ENCODE measurements around the gene USH2A.

USH2A gene

DNA sequence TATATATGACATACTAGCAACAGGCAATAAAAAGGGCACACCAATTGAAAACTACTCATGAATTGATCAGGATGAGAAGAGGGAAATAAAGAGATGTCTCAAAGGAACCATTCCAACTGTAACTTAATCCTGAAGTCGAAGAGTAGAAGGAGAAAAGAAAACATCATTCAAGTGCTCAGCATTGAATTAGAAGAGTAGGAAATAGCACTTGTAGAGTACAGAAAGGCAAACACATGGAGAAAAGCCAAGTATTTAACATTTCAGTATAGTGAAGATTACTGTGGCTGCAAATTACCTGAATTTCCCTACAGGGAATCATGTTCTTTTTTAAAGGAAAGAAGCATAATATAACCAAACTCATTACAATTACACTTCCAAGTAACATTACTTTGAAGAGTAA, 651.1 kb downstream of the USH2A start:
- no peak for DNase-seq

DNA sequence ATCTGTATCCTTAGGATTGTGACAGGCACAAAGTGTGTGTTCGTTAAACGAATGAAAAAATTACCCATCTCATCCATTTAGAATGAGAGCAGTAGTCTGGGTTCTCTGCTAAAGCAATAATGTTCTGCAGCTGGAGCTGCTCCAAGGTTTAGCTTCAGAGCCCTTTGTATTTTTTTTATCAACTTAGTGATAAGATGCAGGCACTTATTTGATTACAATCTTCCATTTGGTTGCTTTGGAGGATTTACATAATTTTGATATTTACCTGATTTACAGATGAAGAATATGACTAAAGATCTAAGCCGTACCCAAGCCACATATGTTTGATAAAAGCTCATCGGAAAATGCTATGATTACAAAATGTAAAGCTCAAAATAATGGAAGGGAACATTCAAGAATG, 654.9 kb downstream of the USH2A start:
- no peak for DNase-seq

DNA sequence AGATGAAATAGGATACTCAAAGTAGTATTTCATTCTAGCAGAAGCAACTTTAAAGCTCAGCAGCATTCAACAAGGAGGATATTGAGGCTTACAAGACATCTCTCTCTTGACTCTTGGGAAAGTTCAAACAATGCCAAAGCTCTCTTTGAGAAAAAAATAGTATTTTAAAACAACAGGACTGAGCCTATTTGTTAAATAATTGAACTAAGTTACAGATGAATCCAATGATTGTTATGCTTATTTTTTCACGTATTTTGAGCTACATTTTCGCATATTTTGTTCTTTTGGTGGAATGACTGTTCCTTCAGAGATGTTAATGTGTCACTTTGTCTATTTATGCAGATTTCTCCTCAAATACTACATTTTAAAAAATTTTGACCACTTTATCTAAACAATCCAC, 655.5 kb downstream of the USH2A start:
- no peak for DNase-seq

DNA sequence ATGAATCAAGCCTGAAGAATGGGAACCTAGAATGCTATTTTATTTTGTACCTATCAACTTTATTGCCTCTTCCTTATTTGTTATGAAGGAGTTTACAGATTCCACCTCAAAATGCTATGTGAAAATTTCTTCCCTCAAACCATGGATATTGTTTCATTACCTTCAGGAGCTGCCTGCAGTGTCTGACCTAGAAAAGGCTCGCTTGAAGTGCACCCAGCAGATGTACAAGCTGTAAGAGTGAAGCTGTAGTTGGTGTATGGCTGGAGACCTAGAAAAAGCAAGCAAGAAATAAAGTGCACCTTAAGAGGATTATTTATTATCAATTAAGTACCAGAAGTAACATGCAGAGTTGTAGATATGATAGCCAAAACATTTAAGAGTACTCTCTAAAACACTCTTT, 656.7 kb downstream of the USH2A start:
- no peak for DNase-seq

DNA sequence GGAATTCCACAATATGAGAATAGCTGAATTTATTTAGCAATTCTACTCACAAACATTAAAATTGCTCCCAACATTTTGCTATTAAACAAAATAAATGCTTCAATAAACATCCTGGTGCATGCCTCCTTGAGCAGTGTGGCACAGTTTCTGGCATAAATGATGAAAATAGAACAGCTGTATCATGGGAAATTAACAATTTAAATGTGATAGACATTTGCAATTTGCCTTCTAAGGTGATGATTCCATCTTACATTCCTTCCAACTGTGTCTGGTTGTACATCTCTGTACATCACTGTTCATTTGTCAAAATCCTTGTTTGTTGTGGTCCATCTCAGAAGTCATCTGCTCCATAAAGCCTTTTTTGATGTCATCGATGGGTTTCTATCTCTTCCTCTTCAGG, 657.4 kb downstream of the USH2A start:
- DNase-seq = no peak

DNA sequence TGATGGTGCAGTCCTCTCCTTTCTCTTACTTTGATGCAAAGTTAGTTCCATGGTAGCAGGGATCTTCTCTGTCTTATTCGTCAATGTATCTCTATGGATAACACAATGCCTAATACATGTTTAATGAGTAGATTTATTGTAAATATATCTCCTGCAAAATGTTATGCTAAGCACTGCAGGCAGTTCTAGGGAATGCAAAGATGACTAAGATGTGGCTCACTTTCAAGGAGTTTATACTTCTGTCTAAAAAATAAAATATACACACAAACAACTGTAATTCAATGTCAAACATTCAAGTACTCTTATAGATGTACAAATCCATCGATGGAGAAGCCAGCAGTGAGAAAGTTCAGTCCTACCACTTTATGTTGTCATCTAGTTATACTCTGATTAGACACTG, 661.8 kb downstream of the USH2A start:
- no peak for DNase-seq

DNA sequence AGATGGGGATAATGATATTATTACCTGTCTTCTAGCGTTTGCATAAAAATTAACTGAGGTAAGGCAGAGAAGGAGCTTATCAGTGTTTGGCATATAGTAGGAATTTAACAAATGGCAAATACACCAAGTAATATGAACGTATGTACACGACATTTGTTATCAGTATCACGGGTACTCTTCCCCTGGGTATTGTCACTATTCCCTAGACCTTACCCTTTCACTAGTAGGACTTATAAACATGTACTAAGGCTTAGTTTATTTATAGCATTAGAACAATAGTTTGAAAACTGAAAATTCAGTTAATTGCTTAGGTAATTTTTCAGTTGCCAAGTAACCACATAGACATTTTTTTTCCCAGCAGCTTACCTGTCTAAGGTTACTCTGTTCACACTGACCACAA, 669.1 kb downstream of the USH2A start:
- no peak for DNase-seq

DNA sequence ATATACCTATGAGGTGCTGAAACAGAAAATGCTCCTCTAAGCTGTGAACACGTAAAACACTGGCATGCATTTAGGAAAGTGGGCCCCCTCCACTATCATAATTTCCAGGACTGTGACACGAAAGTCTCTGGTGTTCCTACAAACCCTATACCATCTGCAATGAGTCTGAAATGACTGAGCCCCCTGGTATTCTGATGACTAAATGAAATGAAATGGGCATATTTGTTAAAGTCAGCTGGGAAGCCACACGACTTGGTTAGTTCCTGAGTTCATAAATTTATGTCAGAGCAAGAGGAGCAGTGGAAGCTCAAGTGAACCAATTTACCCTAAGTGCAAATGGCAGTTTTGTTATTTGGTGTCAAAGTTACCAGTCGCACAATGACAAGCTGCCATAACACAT, 673.8 kb downstream of the USH2A start:
- DNase-seq = no peak

DNA sequence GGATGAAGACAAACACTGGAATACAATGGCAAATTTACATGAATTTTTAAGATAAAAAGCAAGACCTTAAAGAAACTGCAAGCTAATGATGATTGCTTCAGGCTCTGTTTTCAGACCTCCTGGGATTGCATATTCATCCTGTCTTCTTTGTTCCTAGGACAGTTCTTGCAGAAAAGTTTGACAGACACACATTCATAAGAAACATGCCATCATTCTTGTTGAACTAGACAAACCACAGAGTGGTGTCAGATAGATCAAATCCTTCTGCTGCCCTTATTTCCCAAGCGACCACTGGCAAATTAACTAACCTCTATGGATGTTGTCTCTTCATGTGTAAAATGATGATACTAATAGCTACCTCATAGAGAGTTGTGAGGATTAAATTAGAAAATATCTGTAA, 674.8 kb downstream of the USH2A start:
- no peak for DNase-seq

DNA sequence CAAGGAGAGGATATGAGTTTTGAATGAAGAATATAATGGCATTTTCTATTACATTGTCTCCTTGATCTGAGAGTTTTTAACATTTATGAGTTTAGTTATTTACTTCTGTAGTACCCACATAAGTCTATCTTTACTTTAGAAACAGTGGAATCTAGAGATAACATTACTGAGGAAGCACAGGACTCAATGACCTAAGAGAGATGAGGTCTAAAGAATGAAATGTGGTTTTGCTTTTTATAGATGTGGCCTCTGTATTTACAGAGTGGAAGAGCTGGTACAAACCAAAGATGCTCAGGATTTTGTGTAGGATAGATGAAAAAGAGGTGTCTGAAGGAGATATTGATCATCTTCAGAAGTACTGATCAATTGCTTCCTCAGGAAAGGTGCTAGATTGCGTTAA, 678.8 kb downstream of the USH2A start:
- DNase-seq = no peak

DNA sequence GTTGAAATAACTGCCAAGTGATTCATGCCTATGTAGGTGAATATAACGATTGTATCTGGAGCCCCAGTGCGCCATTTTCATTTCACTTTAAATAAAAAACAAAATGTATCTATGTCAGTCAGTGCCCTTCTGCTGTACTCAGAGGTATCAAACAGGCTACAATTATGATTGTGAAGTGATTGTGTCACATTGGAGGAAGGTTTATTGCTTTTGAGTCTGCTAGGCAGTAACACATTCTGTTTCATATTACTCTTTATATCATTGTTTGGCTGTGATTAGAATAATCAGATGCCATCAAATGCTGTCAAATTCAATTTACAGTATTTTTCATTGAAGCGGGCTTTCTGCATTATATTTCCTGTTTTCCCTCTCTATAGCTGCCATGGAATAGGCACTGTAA, 684.2 kb downstream of the USH2A start:
- DNase-seq = no peak

DNA sequence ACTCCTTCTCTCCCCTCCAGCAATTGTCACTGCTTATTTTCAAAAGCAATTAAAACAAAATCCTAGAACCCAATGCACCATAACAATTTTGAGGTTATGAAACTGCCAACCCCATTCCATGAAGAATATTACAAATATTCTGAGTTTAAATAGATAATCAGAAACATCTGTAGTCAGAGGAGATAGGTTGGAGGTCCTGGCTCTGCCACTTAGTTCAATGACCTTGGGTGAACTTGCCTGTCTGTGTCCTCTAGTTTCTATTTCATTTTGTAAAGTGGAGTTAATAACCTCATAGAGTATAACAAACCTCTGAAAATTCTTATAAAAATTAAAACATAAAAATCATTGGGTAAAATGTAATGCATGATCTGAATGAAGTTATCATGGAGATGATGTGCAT, 691.5 kb downstream of the USH2A start:
- DNase-seq = no peak

DNA sequence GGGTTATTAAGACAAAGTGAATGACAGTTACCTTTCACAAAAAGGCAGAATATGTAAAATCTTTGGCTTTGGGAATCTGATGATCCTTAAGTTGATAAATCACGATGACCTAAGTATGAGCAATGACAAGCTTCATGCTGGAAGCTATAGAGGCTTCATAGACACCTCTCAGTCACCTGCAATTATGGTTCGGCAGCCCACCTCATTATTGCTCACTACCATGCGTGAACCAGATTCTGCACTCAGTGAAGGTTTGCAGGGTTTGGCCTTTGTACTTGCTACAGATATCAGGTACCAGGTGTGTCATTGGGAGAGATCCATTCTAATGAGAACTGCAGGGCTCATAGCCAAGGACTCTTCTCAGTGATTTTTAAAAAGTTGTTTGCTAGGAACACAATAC, 692.6 kb downstream of the USH2A start:
- DNase-seq = no peak

DNA sequence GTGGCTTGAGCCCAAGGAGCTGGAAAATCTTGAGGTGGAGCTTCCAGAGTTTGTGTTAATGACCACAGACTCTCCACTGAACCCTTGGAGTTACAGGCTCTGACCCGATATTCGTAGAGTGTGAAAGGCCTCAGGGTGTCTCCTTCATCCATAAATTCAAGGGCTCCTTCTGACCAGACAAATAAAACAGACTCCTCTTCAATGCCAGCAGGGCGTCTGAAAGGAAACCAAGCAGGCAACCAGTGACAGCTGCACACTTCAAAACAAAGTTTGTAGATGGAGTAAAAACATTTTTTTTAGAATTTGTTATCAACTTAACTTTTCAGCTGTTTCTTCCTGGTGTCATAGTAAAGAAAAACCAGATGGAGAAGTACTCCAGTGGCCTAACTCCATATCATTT, 695.1 kb downstream of the USH2A start:
- no peak for DNase-seq

DNA sequence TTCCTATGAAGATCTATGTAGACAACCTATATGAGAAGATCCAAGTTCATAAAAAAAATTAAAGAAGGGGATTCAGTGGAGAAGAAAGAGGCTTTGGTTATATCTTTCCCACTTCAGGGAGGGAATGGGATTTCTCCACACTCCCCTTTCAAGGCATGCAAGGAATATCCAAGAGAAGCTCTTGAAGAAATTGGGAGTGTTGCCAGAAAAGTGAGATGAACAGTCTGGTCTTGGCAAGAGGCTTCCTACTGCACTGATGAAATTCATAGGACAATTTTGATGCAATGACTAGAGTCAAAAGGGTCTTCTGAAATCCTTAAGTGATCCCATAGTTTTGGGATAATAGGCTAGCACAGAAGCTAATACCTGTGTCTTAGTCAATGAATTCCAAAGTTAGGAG, 703.1 kb downstream of the USH2A start:
- DNase-seq = no peak

DNA sequence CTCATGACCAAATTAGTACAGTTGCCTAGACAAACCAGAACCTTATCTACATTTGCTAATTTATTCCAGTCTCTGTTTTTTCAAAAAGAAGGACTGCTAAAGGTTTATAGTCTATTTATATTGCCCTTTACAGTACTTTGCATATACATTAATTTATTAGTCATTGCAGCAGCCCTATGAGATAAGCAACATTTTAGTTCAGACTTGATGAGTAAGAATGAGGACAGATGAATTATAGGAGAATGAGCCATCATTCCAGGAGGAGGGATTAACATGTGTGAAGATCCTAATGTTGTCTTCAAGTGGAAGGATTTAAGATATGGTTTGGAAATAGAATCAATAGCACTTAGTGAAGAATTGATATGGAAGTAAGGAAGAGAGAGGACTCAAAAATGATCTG, 703.7 kb downstream of the USH2A start:
- no peak for DNase-seq

DNA sequence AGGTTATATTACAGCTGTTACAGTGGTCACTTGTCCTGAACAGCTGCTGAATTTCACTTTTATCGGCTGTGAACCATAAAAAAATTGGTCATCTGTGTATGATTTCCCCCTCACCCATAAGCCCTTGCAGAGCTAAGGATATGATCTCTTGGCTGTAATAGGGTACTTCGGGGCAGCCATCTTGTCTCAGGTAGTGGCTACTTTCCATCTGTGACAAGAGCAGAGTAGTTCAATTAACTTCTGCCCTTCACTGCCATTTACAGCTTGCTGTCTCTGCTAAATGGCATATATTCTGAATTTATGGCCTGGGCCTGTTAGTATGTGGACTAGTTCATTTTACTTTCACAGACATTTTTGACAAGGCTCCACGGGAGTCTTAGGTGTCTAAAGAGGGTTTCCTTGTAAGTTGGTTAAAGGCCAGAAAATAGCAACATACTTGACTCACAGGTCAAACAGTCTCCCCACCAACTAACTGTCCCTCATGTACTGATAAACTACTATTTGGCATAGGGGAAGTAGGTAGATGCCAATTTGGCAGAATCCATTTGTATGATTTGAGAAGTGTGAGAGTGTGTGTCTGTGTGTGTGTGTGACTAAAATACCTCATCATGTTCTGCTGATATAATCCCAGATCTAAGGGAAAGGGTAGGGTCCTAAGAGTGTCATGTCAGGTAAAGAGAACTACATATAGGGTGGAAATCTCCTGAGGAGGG, 704.5 kb downstream of the USH2A start:
- no peak for DNase-seq

DNA sequence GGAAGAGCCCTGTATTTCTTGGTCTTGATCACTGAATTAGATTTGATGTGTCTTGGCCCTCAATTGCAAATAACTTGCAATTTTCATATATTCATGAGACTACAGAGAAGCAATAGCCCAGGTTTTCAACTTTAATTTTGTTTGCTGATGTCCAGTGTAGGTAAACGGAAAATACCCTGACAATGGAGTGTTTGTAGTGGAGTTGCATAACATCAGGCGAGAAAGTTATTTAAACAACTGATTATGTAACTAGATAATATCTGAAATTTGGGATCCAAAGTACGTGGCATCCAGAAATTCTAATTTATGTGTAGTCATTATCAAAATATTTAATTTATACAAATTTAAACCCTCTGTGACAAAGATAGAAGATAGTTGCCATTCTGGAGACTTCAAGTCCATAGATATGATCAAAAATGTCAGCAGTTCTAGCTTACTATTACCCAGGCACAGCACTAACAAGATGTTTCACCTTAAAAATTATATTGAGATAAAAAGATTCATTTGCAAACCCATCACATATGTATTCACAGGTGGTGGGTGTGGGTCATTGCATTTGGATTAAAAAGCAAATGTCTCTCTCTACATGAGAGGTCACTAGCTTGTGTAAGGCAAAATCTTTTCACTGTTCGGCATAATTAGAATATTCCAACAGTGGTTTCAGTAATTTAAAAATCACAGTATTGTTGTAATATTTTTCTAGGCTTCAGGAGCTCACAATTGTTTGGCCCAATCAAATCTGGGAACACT, 705.4 kb downstream of the USH2A start:
- DNase-seq = no peak

DNA sequence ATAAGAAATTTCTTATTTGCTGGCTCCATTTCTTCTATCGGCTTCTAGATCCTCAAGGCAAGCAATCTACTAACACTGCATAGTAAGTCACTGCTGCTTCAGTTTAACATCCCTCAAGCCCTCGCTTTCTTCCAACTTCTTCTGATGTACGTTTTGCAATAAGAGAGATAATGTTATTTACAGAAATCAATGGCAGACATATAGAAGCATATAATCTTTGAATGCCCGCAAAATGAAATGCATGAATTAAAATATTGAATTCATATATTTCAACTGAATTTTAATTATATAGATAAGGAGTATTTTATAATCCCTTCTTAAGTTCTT, 712.4 kb downstream of the USH2A start:
- DNase-seq = no peak

DNA sequence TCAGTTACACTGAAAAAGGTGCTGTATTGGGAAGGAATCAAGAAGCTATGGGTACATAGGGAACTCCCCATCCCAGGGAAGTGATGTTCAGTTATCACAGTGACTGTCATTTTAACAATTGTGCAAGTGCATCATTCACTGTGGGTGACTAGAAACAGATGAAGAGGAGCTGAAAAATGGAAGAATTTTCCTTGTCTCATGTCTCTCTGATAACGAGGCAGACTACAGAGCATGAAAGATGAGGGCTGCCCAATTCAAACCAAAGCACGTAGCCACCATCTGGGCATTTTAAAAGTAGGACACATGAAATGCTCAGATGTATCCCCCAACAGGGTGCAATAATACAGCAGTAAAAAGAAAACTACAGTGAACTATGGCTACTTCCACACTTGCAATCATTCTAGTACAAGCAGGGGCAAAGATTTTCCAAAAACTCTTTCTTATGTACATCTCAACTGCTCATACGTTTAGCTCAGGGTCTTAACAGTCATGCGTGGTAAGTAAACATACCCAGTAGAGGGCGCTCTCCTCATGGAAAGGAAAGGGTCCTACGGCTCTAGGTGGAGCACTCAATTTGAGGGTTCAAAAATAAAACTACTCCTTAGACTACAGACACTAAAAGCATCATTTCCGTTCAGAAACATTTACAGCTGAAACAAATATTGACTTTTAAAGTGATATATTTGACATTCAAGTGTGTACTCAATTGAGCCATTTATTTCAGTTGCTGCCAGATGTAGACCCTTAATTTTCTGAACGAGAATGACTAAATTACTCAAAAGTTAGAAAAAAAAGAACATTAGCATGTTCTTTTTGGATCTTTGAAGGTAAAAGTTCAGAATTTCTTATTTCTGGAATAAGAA, 713.0 kb downstream of the USH2A start:
- DNase-seq = no peak

DNA sequence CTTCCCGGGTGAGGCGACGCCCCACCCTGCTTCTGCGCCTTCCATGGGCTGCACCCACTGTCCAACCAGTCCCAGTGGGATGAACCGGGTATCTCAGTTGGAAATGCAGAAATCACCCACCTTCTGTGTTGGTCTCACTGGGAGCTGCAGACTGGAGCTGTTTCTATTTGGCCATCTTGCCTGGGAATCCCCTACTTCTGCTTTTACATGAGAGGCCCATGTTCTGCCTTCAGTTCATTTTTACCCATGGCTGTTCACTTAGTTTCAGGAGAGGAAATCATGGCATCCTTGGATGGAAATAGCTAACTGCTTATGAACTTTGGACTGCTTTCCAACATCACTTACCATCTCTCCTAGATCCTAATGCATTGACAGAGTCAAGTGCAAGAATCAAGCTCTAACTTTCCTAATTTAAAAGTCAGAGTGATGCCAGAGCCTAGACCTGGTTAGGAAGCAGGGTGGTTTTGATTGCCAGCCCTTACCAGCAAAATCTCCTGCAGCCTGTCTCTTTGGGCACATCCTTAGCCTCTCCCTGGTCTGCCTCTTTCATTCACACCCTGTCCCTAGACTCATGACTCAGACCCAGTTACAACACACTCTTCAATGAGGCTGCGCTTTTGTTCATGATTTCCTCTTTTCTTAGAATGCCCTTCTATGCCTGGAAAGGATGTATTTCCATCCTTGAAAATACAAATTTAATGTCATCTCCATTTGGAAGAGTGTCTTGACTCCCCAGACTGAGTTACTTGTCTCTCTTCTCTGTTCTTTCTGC, 719.0 kb downstream of the USH2A start:
- no peak for DNase-seq

DNA sequence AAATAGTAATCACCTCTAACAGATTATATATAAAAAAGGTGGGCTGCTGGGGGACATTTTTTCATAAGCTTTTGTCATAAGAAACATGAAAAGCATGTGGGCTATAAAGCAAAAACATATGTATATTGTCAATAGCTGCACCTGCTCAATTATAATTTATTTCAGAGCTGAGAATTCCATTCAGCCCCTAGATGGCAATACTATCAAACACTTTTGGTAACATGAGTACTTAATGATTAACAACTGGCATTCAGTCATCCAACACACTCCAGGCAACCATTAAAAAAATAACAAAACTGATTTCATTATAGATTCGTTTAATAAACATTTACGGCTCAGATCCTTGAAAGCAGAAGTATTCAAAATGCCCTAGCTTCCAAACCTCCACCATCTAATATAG, 741.0 kb downstream of the USH2A start:
- no peak for DNase-seq

DNA sequence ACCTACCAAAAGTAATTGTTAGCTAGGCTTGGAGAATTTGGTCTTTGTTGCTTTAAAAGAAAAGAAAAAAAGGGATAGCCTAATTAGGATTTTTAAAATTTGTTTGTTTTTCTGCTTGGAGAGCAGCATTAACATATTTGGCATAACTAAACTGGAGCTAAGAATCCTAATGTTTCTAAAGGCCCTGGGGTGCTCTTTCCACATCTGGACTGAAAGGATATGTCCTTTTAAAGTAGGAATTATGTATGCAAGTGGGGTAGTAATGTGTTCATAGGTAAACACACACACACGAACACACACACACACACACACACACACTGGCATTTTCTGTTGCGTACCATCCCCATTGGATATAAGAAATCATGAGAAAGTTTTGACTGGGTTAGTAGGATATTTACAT, 742.2 kb downstream of the USH2A start:
- DNase-seq = no peak

Data from activated CD8-positive, alpha-beta memory T cell treated with anti-CD3 and anti-CD28 coated beads, Interleukin-2, amount 50 U/mL, for 4 hours (primary cell).